Suprapubic skin (tissue), 4 donors: ENCODE results near the gene EXTL1. TPM values are rescaled to one million over a fixed set of nuclear protein-coding genes. Genes with fewer than 3 reads are reported as not detected.

ENCODE experiments used
- DNase-seq, 2 donors: peaks; one replicate each; pipeline ENCODE4 v3.0.0-alpha.2; 2019; ENCODE audit warnings: low spot score in 2 of 2
- H3K27ac ChIP-seq: fragments of 200-600 bp; sonication (generic); one replicate; pipeline ENCODE4 v1.5.1; 2019
- H3K27me3 ChIP-seq: fragments of 200-600 bp; sonication (generic); one replicate; pipeline ENCODE4 v1.5.1; 2019
- H3K36me3 ChIP-seq: fragments of 200-600 bp; sonication (generic); one replicate; pipeline ENCODE4 v1.5.1; 2019
- H3K4me1 ChIP-seq: fragments of 200-600 bp; sonication (generic); one replicate; pipeline ENCODE4 v1.5.1; 2019
- H3K4me3 ChIP-seq: fragments of 200-600 bp; sonication (generic); one replicate; pipeline ENCODE4 v1.5.1; 2019; ENCODE audit warnings: mild to moderate bottlenecking
- H3K9me3 ChIP-seq: fragments of 200-600 bp; sonication (generic); one replicate; pipeline ENCODE4 v1.5.1; 2019
- EP300 ChIP-seq: sonication (generic); formaldehyde crosslinking; IDR thresholded peaks from one replicate; pipeline ENCODE4 v1.6.1; 2017; ENCODE audit warnings: antibody characterized with exemption
- POLR2A ChIP-seq, 2 donors: fragments of 450-650 bp; IDR thresholded peaks; one replicate each; pipeline ENCODE4 v1.6.1; 2017; ENCODE audit warnings: antibody characterized with exemption in 2 of 2, mild to moderate bottlenecking in 2 of 2, moderate library complexity in 2 of 2
- POLR2AphosphoS5 ChIP-seq, 3 donors: sonication (generic); formaldehyde crosslinking; IDR thresholded peaks; one replicate each; pipeline ENCODE4 v1.6.1; 2017; ENCODE audit warnings: antibody characterized with exemption in 3 of 3
- WGBS: methylation state at CpG from one replicate; pipeline ENCODE4 v1.1.5; 2018; 5-methylcytosine and 5-hydroxymethylcytosine counted together
- total RNA-seq, 4 donors: library from RNA; depleted of rRNA; stranded (reverse); fragments of >200 nt; gene quantifications; one replicate each; pipeline ENCODE4 v1.1.0, GENCODE V29; 2016
- TF ChIP-seq, protein P1 (sequence below), 2 donors: fragments of 200-600 bp in 1 of 2; fragments of 450-650 bp in 1 of 2; sonication (generic) in 1 of 2; IDR thresholded peaks; one replicate each; pipeline ENCODE4 v1.5.1; 2016 to 2019; ENCODE audit warnings: antibody characterized with exemption in 2 of 2, mild to moderate bottlenecking in 1 of 2, moderate library complexity in 1 of 2

Gene EXTL1
- total RNA-seq, 4 donors from 2014 or later: 1.6 to 9.5 (median 4.2) TPM

DNA sequence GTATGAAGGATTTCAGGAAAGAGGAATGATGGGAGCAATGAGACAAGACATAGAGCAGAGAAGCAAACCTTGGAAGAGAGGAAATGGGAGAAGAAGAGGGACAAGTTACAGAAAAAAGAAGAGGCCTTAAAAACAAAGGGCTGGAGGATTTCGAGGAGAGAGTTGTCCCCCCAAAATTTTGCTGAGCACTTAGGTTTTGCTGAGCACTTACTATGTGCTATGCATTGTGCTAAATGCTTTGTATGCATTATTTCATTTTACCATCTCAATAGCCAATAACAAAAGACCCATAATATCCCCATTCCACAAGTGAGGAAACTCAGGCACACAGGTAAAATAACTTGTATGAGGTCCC, 48.3 kb downstream of the EXTL1 start:
- no peak for DNase-seq
- peaks cover 36% of the 10 kb centered on the region for H3K27me3 ChIP-seq
- no peaks in the 10 kb centered on the region for H3K36me3 ChIP-seq
- no peak overlapping the region for H3K4me3 ChIP-seq
- H3K9me3 ChIP-seq: no peaks in the 10 kb centered on the region
- H3K4me1 ChIP-seq: no peaks in the 10 kb centered on the region
- no peak overlapping the region for H3K27ac ChIP-seq
- no peak for TF ChIP-seq EP300
- no peak for TF ChIP-seq POLR2AphosphoS5 (IDR thresholded peaks at IDR 0.05)
- TF ChIP-seq, protein P1, sequence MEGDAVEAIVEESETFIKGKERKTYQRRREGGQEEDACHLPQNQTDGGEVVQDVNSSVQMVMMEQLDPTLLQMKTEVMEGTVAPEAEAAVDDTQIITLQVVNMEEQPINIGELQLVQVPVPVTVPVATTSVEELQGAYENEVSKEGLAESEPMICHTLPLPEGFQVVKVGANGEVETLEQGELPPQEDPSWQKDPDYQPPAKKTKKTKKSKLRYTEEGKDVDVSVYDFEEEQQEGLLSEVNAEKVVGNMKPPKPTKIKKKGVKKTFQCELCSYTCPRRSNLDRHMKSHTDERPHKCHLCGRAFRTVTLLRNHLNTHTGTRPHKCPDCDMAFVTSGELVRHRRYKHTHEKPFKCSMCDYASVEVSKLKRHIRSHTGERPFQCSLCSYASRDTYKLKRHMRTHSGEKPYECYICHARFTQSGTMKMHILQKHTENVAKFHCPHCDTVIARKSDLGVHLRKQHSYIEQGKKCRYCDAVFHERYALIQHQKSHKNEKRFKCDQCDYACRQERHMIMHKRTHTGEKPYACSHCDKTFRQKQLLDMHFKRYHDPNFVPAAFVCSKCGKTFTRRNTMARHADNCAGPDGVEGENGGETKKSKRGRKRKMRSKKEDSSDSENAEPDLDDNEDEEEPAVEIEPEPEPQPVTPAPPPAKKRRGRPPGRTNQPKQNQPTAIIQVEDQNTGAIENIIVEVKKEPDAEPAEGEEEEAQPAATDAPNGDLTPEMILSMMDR (IDR thresholded peaks at IDR 0.05): no peak
- TF ChIP-seq POLR2A (IDR thresholded peaks at IDR 0.05): no peak
- WGBS: 74% methylated on average over 1 of the region's 1 CpG

DNA sequence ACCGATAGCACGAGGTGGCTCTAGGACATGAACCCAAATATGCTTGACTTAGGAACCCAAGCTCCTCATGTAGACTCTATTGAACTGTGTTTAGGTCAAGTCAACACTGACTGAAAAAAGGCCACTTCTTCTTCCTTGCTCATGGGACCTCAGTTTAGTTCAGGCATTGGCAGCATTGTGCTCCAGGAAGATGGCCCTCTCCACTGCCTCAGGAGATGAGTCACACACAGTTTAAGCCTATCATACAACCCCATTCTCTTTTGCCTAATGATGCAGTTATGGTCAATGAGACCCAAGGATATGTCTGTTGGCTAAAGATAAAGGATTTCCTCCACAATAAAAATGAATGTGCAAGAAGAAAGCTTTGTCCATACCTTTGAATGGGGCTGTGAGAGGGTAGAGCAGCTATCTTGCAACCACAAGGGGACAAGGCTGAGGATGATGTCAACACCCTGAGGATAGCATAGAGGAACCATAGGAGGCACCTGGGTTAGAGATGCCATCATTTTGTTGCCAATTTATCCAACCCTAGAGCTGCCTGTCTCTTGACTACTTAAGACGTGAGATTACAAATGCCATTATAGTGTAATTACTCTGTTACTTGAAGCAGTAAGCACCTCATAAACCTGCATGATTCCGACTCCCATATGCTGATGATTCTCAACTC, 48.9 kb downstream of the EXTL1 start:
- WGBS: 91% methylated on average over 4 of the region's 4 CpGs
- no peak overlapping the region for H3K4me3 ChIP-seq
- no peaks in the 10 kb centered on the region for H3K36me3 ChIP-seq
- H3K4me1 ChIP-seq: no peaks in the 10 kb centered on the region
- no peak overlapping the region for H3K27ac ChIP-seq
- TF ChIP-seq EP300 (no peak), POLR2A (IDR thresholded peaks at IDR 0.05) (no peak), POLR2AphosphoS5 (IDR thresholded peaks at IDR 0.05) (no peak)
- TF ChIP-seq, protein P1 (IDR thresholded peaks at IDR 0.05): no peak
- H3K9me3 ChIP-seq: no peaks in the 10 kb centered on the region
- peaks cover 36% of the 10 kb centered on the region for H3K27me3 ChIP-seq
- DNase-seq: no peak

DNA sequence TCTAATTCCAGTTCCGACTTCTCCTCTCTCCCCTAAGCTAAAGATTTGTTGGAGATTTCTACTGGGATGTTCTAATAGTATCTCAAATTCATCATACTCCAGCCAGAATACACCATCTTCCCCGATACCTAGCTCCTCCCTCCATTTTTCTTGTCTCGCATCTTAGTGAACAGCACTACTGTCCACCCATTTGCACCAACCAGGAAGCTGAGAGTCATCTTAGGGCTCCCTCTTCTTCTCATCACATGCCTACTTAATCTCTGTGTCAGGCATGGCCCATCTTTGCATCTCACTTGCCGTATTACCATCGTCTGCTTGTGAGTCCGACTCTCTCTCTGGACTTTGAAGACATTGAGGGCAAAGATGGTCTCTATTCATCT, 49.4 kb downstream of the EXTL1 start:
- DNase-seq: no peak
- Histone ChIP-seq H3K36me3 (no peaks in the 10 kb centered on the region), H3K27ac (no peak overlapping the region), H3K4me1 (no peaks in the 10 kb centered on the region), H3K27me3 (peaks cover 40% of the 10 kb centered on the region), H3K9me3 (no peaks in the 10 kb centered on the region), H3K4me3 (no peak overlapping the region)
- 94% methylated on average over 6 of the region's 6 CpGs for WGBS
- TF ChIP-seq EP300: no peak
- TF ChIP-seq POLR2A (IDR thresholded peaks at IDR 0.05): no peak
- TF ChIP-seq, protein P1 (IDR thresholded peaks at IDR 0.05): no peak
- no peak for TF ChIP-seq POLR2AphosphoS5 (IDR thresholded peaks at IDR 0.05)

DNA sequence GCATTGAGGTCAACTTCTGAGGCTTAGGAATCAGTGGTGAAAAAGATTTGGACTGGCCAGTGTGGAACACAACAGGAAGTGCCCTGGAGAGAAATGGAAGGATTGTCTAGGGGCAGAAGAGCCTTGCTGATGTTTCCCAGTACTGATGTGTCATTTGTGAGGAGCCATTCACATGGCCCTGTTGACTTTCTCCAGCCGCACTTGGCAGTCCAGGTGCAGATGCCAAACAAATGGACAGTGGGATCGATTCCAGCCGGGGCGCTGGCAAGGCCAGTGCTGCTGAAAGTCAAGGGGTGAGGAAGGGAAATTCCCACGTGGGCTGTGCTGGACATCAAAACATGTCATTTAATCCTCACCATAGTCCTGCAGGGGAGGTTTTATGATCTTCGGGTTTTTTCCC, 50.7 kb downstream of the EXTL1 start:
- DNase-seq: no peak
- Histone ChIP-seq H3K27ac (no peak overlapping the region), H3K4me3 (no peak overlapping the region), H3K4me1 (no peaks in the 10 kb centered on the region), H3K36me3 (no peaks in the 10 kb centered on the region), H3K9me3 (no peaks in the 10 kb centered on the region), H3K27me3 (peaks cover 37% of the 10 kb centered on the region)
- WGBS: 61% methylated on average over 6 of the region's 6 CpGs
- no peak for TF ChIP-seq EP300
- TF ChIP-seq, protein P1 (IDR thresholded peaks at IDR 0.05): no peak
- no peak for TF ChIP-seq POLR2A (IDR thresholded peaks at IDR 0.05)
- TF ChIP-seq POLR2AphosphoS5 (IDR thresholded peaks at IDR 0.05): no peak

DNA sequence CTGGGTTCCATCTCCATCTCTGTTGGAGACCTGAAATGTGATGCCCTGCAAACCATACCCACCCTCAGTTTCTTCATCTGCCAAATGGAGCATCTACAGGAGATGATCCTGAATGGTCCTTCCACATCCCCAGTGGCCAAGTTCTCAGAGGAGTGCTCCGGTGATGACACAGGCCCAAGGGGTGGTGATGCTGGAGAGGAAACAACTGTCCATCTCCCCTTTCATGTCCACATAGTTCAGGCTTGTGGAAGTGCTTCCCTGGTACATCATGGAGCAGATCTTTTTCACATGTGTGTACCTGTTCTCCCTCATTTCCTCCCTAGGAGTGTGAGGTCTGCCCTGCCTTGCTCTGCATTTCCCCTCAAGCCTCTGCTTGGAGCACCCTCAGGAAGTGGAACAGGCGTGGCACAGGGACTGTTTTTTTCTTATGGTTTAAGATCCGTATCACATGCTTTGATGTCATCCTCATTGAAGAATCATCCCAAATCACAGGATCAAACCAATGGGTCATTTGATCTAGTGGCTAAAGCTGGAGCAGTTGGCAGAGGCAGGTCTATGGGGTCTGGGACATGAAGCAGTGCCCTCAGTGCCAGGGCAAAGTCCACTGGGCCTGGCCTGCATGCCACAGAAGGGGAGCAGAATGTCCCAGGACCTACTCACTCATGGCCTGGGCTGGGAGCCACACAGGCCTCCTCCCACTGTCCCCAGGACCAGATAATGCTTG, 54.0 kb downstream of the EXTL1 start:
- no peak overlapping the region for H3K4me3 ChIP-seq
- no peak for TF ChIP-seq POLR2AphosphoS5 (IDR thresholded peaks at IDR 0.05)
- TF ChIP-seq POLR2A (IDR thresholded peaks at IDR 0.05): no peak
- TF ChIP-seq EP300: no peak
- TF ChIP-seq, protein P1 (IDR thresholded peaks at IDR 0.05): no peak
- H3K27me3 ChIP-seq: peaks cover 25% of the 10 kb centered on the region
- H3K4me1 ChIP-seq: no peaks in the 10 kb centered on the region
- 64% methylated on average over 3 of the region's 3 CpGs for WGBS
- H3K27ac ChIP-seq: no peak overlapping the region
- H3K9me3 ChIP-seq: no peaks in the 10 kb centered on the region
- DNase-seq: no peak
- H3K36me3 ChIP-seq: no peaks in the 10 kb centered on the region
